HEK293T (cell line): ENCODE results near the gene SLC8B1.

ENCODE experiments used
- CTCF ChIA-PET: fragments of 350-600 bp; formaldehyde crosslinking; extraction: SDS; loops from one replicate; lab custom pipeline; 2021; ENCODE audit warnings: antibody characterized with exemption, inconsistent platforms; lab: Yijun Ruan, JAX
- POLR2A ChIA-PET: fragments of 350-600 bp; formaldehyde crosslinking; extraction: SDS; loops from one replicate; lab custom pipeline; 2020; ENCODE audit warnings: antibody characterized with exemption, inconsistent platforms; lab: Yijun Ruan, JAX
- DNase-seq: peaks from one replicate; pipeline ENCODE4 v3.0.0; 2012; ENCODE audit warnings: mixed read lengths; ENCODE audit errors: extremely low spot score
- ARNT ChIP-seq: fragments of 450-650 bp; IDR thresholded peaks from 2 replicates; pipeline ENCODE4 v1.6.1; 2017; ENCODE audit warnings: mild to moderate bottlenecking
- BHLHE40 ChIP-seq: fragments of 450-650 bp; IDR thresholded peaks from 2 replicates; pipeline ENCODE4 v1.6.1; 2016; ENCODE audit warnings: mild to moderate bottlenecking, moderate library complexity, borderline replicate concordance
- CTBP1 ChIP-seq: fragments of 450-650 bp; IDR thresholded peaks from 2 replicates; pipeline ENCODE4 v1.6.1; 2016; ENCODE audit warnings: borderline replicate concordance
- ELF4 ChIP-seq: fragments of 450-650 bp; IDR thresholded peaks from 2 replicates; pipeline ENCODE4 v1.6.1; 2017; ENCODE audit warnings: antibody characterized with exemption
- FOXA1 ChIP-seq: fragments of 450-650 bp; IDR thresholded peaks from 2 replicates; pipeline ENCODE4 v1.6.1; 2016; ENCODE audit warnings: mild to moderate bottlenecking
- FOXK2 ChIP-seq: fragments of 450-650 bp; IDR thresholded peaks from 2 replicates; pipeline ENCODE4 v1.6.1; 2016; ENCODE audit warnings: mild to moderate bottlenecking
- FOXM1 ChIP-seq: fragments of 450-650 bp; IDR thresholded peaks from 2 replicates; pipeline ENCODE4 v1.6.1; 2017; ENCODE audit warnings: mild to moderate bottlenecking, borderline replicate concordance
- HDGF ChIP-seq: fragments of 450-650 bp; IDR thresholded peaks from 2 replicates; pipeline ENCODE4 v1.6.1; 2017; ENCODE audit warnings: antibody characterized with exemption, borderline replicate concordance
- L3MBTL2 ChIP-seq: fragments of 450-650 bp; conservative IDR thresholded peaks from 2 replicates; pipeline ENCODE4 v1.6.1; 2016; ENCODE audit warnings: mild to moderate bottlenecking
- LEF1 ChIP-seq: fragments of 450-650 bp; IDR thresholded peaks from 2 replicates; pipeline ENCODE4 v1.6.1; 2017; ENCODE audit warnings: mild to moderate bottlenecking, borderline replicate concordance
- NFRKB ChIP-seq: fragments of 450-650 bp; IDR thresholded peaks from 2 replicates; pipeline ENCODE4 v1.6.1; 2016; ENCODE audit warnings: mild to moderate bottlenecking, moderate library complexity
- SP1 ChIP-seq: fragments of 450-650 bp; IDR thresholded peaks from 2 replicates; pipeline ENCODE4 v1.6.1; 2017
- SUZ12 ChIP-seq: fragments of 450-650 bp; IDR thresholded peaks from 2 replicates; pipeline ENCODE4 v1.6.1; 2016; ENCODE audit warnings: mild to moderate bottlenecking
- TARDBP ChIP-seq: fragments of 450-650 bp; IDR thresholded peaks from 2 replicates; pipeline ENCODE4 v1.6.1; 2016
- ZNF384 ChIP-seq: fragments of 450-650 bp; IDR thresholded peaks from 2 replicates; pipeline ENCODE4 v1.6.1; 2016
- TF ChIP-seq, protein P1 (sequence below): fragments of 450-650 bp; IDR thresholded peaks from 2 replicates; pipeline ENCODE4 v1.6.1; 2016

SLC8B1 gene

DNA sequence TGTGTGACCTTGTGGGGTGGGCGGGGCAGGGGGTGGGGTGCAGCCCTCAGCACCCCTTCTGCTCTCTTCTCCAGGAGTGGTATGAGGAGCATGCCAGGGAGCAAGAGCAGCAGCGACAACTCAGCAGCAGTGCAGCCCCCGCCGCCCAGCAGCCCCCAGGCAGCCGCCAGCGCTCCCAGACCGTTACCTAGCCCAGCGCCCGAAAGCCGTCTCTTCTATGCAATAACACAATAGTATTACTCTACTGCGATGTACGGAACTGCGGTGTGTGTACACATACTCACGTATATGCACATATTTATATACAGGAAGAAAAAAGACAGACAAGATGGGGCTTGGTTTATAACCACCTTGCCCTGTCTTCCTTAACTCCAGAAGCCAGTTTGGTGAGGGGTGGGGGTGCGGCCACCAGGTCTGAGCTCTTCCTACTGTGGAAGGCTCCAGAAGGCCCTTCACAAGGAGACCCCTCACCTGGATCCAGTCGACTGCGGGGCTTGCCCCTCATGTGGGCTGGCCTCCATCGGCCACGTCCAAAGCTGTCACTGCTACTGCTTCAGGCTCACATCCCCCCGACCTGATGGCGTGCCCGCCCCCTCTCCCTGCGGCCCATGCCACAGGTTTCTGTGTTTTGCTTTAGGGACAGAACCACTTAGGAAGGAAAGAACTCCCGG lies 38.9 kb downstream of the SLC8B1 start:
- ChIA-PET CTCF (interaction anchor here (0.5 kb wide), 1 partner anchor 99 kb away, joined by 3 read pairs; no protein-coding TSS in a partner anchor), POLR2A (no interaction called here)
- no peak for TF ChIP-seq SUZ12
- TF ChIP-seq L3MBTL2, result no peak
- TF ChIP-seq SP1, result no peak
- no peak for TF ChIP-seq FOXM1
- no peak for TF ChIP-seq FOXA1
- TF ChIP-seq NFRKB, result no peak
- no peak for TF ChIP-seq ZNF384
- TF ChIP-seq FOXK2, result no peak
- TF ChIP-seq LEF1, result no peak
- TF ChIP-seq ELF4, result no peak
- DNase-seq, result no peak

DNA sequence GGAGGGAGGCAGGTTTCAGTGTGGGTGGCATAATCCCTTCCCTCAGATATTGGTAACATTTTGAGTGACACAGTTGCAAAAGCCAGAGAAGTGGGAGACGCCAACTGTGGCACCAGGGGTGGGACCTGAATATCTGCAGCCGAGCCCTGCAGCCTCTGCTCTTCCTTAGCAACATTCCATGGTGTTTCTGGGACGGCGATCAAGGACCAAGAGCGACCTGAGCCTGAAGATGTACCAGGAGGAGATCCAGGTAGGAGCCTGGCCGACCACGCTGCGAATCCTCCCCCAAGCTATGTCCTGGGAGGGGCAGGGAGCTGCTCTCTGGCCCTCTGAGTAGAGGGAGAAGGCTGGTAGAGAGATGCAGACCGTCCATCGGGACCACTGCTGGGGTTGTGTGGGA lies 41.8 kb downstream of the SLC8B1 start:
- TF ChIP-seq CTBP1 (no peak), L3MBTL2 (no peak), TARDBP (no peak), SUZ12 (no peak), HDGF (no peak)
- ChIA-PET POLR2A (no interaction called here), CTCF (no interaction called here)
- DNase-seq, result no peak

DNA sequence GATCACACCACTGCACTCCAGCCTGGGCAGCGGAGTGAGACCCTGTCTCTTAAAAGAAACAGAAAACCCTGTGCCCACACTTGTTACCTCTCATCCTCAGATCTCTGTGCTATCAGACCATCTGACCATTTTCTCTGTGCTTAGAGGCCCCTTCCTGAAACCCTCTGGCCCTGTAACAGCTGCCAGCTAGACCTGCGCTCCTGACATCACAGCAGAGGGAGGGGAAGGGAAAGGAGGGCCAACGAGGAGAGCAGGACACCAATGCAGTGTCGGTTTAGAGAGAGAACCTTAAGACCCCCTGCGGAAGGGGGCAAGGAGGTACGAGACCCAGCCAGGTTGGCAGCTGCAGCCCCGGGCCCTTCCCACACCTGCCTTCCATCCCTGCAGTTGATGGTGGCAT lies 42.4 kb downstream of the SLC8B1 start:
- ChIA-PET CTCF (no interaction called here), POLR2A (no interaction called here)
- no peak for DNase-seq
- TF ChIP-seq CTBP1, result no peak

DNA sequence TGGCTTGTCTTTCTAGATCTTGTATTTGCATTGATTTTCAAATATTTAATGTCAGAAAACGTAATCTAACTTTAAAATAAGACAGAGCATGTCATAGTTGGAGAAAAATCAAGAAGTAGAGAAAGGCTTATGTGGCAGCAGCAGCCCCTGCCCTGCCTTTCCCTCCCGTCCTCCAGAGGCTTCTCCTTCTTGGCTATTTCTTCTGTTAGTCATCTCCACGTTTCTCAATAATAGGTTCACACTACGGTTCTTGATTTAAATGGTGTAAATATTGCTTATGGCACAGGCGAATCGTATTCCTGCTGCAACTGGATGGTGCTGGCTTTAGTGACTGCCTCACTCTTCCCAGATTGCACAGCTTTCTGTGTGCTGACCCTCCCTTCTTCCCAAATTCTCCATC lies 42.8 kb downstream of the SLC8B1 start:
- CTCF ChIA-PET, result no interaction called here
- DNase-seq, result no peak
- TF ChIP-seq ELF4 (no peak), FOXM1 (no peak), SP1 (no peak), ARNT (no peak), CTBP1 (no peak), HDGF (no peak), BHLHE40 (no peak), L3MBTL2 (no peak), LEF1 (no peak), ZNF384 (no peak), SUZ12 (no peak), TARDBP (no peak), FOXA1 (no peak), NFRKB (no peak)
- POLR2A ChIA-PET, result no interaction called here

DNA sequence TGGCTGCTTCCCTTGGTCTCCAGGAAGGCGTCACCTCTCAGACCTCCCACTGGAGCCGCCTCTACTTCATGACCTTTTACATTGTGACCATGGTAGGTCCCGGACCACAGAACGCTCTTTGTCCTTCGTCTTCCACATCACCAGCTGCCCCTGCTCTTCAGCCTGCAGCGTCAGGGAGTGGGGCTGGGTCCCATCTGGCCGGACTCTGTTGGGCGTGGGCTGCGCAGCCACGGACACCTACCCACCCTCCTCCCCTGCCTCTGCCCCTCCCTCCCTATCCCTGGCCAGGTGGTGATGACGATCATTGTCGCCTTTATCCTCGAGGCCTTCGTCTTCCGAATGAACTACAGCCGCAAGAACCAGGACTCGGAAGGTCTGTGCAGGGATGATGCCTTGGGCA lies 43.3 kb downstream of the SLC8B1 start:
- no peak for DNase-seq
- POLR2A ChIA-PET, result no interaction called here
- no peak for TF ChIP-seq FOXK2
- TF ChIP-seq FOXM1, result no peak
- TF ChIP-seq CTBP1, result no peak
- TF ChIP-seq, protein P1, sequence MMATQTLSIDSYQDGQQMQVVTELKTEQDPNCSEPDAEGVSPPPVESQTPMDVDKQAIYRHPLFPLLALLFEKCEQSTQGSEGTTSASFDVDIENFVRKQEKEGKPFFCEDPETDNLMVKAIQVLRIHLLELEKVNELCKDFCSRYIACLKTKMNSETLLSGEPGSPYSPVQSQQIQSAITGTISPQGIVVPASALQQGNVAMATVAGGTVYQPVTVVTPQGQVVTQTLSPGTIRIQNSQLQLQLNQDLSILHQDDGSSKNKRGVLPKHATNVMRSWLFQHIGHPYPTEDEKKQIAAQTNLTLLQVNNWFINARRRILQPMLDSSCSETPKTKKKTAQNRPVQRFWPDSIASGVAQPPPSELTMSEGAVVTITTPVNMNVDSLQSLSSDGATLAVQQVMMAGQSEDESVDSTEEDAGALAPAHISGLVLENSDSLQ, result no peak
- no peak for TF ChIP-seq L3MBTL2
- TF ChIP-seq TARDBP, result no peak
- no peak for TF ChIP-seq ELF4
- no peak for TF ChIP-seq HDGF
- TF ChIP-seq LEF1, result no peak
- TF ChIP-seq SUZ12, result no peak
- TF ChIP-seq ZNF384, result no peak
- no peak for TF ChIP-seq NFRKB
- no peak for TF ChIP-seq ARNT
- TF ChIP-seq BHLHE40, result no peak
- TF ChIP-seq SP1, result no peak
- TF ChIP-seq FOXA1, result no peak
- CTCF ChIA-PET, result no interaction called here

DNA sequence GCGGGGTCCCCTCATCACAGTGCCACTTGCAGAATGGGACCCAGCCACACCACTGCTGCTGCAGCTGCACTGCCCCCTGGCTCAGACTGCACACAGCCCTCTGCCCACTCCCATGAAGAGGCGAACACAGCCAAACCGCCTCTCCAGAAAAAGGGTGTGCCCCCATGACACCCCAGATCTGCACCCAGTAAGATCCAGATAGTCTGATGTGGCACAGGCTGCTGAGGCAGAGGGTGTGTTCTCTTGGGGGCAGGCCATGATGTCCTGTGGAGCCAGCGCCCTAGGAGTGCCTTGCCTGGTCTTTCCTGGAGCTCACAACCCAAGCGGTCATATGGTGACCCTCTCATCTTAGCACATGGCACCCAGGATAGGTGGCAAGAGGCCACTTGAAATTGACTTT lies 44.4 kb downstream of the SLC8B1 start:
- DNase-seq, result no peak
- POLR2A ChIA-PET, result no interaction called here
- TF ChIP-seq TARDBP, result no peak
- TF ChIP-seq FOXA1, result no peak
- no peak for TF ChIP-seq FOXK2
- TF ChIP-seq ARNT, result no peak
- no peak for TF ChIP-seq SUZ12
- no peak for TF ChIP-seq LEF1
- TF ChIP-seq SP1, result no peak
- no peak for TF ChIP-seq FOXM1
- CTCF ChIA-PET, result interaction anchor here (1.6 kb wide), 1 partner anchor 22 kb away, joined by 5 read pairs; no protein-coding TSS in a partner anchor

DNA sequence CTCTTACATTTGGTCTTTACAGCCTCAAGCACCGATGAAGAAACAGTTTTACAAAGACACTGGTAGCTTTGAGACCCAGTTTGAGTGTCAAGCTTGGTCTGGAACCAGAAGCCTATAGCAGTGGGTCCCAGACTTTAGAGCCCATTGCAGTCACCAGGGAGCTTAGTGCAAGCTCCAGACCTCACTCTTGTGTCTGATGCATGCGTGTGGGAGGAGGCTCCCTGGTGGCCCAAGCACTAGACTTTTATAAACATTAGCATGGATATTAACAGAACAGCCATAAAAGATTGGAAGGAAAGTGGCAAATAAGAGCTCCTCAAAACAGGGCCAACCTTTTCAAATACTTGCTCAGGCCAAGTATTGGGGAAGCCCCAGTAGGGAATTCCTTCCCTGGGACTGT lies 45.5 kb downstream of the SLC8B1 start:
- CTCF ChIA-PET, result interaction anchor here (0.5 to 1.6 kb wide), 2 partner anchors 23 to 123 kb away, joined by 3 to 5 read pairs; no protein-coding TSS in a partner anchor
- no peak for TF ChIP-seq BHLHE40
- TF ChIP-seq NFRKB, result no peak
- TF ChIP-seq HDGF, result no peak
- TF ChIP-seq ELF4, result no peak
- no peak for TF ChIP-seq CTBP1
- no peak for TF ChIP-seq L3MBTL2
- no peak for TF ChIP-seq LEF1
- TF ChIP-seq FOXK2, result no peak
- TF ChIP-seq ARNT, result no peak
- no peak for TF ChIP-seq SUZ12
- TF ChIP-seq, protein P1, result no peak
- TF ChIP-seq ZNF384, result no peak
- no peak for TF ChIP-seq FOXM1
- no peak for TF ChIP-seq TARDBP
- TF ChIP-seq SP1, result no peak
- no peak for TF ChIP-seq FOXA1
- DNase-seq, result no peak
- POLR2A ChIA-PET, result no interaction called here
